Neural crest cell (in vitro differentiated cells): Measurements from ENCODE around the gene GPR155. TPM values are rescaled to one million over a fixed set of nuclear protein-coding genes. Genes with fewer than 3 reads are reported as not detected.

ENCODE experiments used
- DNase-seq: peaks from one replicate; pipeline ENCODE4 v3.0.0; 2021; ENCODE audit warnings: low read depth, mixed read lengths, low spot score
- H3K27ac Mint-ChIP-seq: one replicate; pipeline ENCODE4 v1.8.0; 2021; ENCODE audit warnings: mild to moderate bottlenecking, mixed read lengths; ENCODE audit not compliant: unreplicated experiment
- H3K27me3 Mint-ChIP-seq: 2 replicates; pipeline ENCODE4 v1.8.0; 2021; ENCODE audit warnings: low read depth, mild to moderate bottlenecking, mixed read lengths
- H3K36me3 Mint-ChIP-seq: 2 replicates; pipeline ENCODE4 v1.8.0; 2021; ENCODE audit warnings: low read depth, mild to moderate bottlenecking, mixed read lengths
- H3K4me1 Mint-ChIP-seq: 2 replicates; pipeline ENCODE4 v1.8.0; 2021; ENCODE audit warnings: mixed read lengths
- H3K4me3 Mint-ChIP-seq: one replicate; pipeline ENCODE4 v1.8.0; 2021; ENCODE audit warnings: mild to moderate bottlenecking, mixed read lengths
- H3K9me3 Mint-ChIP-seq: 2 replicates; pipeline ENCODE4 v1.8.0; 2021; ENCODE audit warnings: mixed read lengths
- total RNA-seq: library from RNA; stranded (reverse); gene quantifications from 2 replicates; pipeline ENCODE4 v1.2.1, GENCODE V29; 2021
- TF ChIP-seq, protein P1 (sequence below): fragments of 200-600 bp; sonication (generic); conservative IDR thresholded peaks from 2 replicates; pipeline ENCODE4 v1.5.0; 2021; ENCODE audit warnings: antibody characterized with exemption, mild to moderate bottlenecking

GPR155 gene
- total RNA-seq, 1 donor from 2014 or later = 1.7 TPM

DNA sequence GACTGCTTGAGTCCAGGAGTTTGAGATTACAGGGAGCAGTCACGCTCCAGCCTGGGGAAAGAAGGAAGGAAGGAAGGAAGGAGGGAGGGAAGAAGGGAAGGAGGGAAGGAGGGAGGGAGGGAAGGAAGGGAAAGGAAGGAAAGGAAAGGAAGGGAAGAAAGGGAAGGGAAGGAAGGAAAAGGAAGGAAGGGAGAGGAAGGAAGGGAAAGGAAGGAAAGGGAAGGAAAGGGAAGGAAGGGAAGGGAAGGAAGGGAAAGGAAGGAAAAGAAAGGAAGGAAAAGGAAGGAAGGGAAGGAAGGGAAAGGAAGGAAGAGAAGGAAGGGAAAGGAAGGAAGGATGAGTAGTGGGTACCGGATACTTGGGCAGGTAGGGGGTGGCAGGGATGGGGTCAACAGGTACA is 32.3 kb downstream of the GPR155 start:
- peaks cover 7% of the 10 kb centered on the region for H3K4me1 Mint-ChIP-seq
- no peaks in the 10 kb centered on the region for H3K27me3 Mint-ChIP-seq
- DNase-seq = no peak
- H3K9me3 Mint-ChIP-seq = no peaks in the 10 kb centered on the region
- H3K4me3 Mint-ChIP-seq = no peak overlapping the region
- TF ChIP-seq, protein P1, sequence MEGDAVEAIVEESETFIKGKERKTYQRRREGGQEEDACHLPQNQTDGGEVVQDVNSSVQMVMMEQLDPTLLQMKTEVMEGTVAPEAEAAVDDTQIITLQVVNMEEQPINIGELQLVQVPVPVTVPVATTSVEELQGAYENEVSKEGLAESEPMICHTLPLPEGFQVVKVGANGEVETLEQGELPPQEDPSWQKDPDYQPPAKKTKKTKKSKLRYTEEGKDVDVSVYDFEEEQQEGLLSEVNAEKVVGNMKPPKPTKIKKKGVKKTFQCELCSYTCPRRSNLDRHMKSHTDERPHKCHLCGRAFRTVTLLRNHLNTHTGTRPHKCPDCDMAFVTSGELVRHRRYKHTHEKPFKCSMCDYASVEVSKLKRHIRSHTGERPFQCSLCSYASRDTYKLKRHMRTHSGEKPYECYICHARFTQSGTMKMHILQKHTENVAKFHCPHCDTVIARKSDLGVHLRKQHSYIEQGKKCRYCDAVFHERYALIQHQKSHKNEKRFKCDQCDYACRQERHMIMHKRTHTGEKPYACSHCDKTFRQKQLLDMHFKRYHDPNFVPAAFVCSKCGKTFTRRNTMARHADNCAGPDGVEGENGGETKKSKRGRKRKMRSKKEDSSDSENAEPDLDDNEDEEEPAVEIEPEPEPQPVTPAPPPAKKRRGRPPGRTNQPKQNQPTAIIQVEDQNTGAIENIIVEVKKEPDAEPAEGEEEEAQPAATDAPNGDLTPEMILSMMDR = no peak
- no peaks in the 10 kb centered on the region for H3K36me3 Mint-ChIP-seq
- no peak overlapping the region for H3K27ac Mint-ChIP-seq

DNA sequence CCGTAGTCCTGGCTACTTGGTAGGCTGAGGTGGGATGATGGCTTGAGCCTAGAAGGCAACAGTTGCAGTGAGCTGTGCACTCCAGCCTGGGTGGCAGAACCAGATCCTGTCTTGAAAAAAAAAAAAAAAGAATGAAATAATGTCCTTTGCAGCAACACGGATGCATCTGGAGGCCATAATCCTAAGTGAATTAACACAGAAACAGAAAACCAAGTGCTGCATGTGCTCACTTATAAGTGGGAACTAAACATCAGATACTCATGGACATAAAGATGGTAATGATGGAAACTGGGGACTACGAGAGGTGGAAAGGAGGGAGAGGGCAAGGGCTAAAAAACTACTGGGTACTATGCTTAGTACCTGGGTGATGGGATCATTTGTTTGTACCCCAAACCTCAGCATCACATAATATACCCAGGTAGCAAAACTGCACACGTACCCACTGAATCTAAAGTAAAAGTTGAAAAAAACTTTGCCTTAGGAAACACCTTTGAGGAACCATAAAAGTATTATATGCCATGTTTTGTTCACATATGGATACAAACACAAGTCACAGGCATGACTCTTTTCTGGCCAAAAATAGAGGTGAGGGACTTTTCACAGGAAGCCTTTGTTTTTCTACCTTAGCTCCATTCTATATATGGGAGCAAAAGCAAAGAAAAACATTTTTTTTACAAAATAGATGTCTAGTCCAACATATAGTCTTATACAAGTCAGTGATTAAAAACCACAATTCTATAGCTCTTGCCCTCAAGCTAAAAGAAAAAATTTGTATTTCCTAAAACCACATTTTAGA is 36.6 kb downstream of the GPR155 start:
- Mint-ChIP-seq H3K27me3 (no peaks in the 10 kb centered on the region), H3K9me3 (no peaks in the 10 kb centered on the region), H3K27ac (no peak overlapping the region), H3K4me1 (peaks cover 4% of the 10 kb centered on the region), H3K4me3 (no peak overlapping the region), H3K36me3 (no peaks in the 10 kb centered on the region)
- TF ChIP-seq, protein P1 = no peak
- DNase-seq = no peak

DNA sequence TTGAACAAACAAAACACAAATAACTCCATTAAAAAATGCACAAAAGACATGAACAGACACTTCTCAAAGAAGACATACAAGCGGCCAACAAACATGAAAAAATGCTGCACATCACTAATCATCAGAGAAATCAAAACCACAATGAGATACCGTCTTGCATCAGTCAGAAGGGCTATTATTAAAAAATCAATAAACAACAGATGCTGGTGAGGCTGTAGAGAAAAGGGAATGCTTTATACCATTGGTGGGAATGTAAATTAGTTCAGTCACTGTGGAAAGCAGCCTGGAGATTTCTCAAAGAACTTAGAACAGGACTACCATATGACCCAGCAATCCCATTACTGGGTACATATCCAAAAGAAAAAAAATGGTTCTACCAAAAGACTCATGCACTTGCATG is 37.8 kb downstream of the GPR155 start:
- Mint-ChIP-seq H3K9me3 (no peaks in the 10 kb centered on the region), H3K4me1 (no peaks in the 10 kb centered on the region), H3K4me3 (no peak overlapping the region), H3K36me3 (no peaks in the 10 kb centered on the region), H3K27ac (no peak overlapping the region), H3K27me3 (no peaks in the 10 kb centered on the region)
- TF ChIP-seq, protein P1 = no peak
- DNase-seq = no peak

DNA sequence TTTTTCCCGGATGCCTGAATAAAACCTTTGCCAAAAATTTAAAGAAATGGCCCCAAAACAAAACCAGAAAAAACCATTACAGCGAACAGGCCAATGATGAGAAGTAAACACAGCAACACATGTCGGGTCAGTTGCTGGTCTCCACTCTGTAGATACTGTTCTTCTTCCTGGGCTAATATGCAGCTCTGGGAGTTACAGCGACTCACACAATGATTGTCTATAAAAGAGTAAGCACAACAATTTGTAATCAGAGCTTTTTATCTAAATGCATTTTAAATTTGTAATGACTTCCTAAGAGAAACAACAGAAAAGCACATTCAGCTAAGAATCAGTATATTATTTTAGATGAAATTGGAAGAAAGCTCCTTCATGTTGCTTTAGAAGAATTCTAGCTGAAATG is 40.3 kb downstream of the GPR155 start:
- DNase-seq = no peak
- H3K9me3 Mint-ChIP-seq = no peaks in the 10 kb centered on the region
- H3K27me3 Mint-ChIP-seq = no peaks in the 10 kb centered on the region
- no peaks in the 10 kb centered on the region for H3K36me3 Mint-ChIP-seq
- H3K4me3 Mint-ChIP-seq = no peak overlapping the region
- TF ChIP-seq, protein P1 = no peak
- no peak overlapping the region for H3K27ac Mint-ChIP-seq
- H3K4me1 Mint-ChIP-seq = no peaks in the 10 kb centered on the region

DNA sequence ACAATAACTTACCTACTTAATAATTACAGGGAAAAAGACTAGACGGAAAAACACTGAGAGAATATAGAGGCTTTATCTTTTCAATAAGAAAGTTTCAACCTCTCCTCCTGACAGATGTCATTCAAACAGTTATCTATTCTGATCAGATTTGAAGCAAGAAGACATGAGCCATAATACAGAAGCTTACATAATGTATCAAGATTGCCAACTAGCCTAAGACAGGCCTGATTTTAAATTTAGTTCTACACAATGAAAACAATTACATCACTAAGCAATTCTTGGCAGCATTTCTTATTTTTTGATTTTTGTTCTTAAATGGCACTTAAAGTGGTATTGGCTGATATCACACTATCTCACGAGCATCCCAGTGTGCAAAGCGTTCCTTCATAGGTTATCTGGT is 41.6 kb downstream of the GPR155 start:
- no peak for DNase-seq
- TF ChIP-seq, protein P1 = no peak
- H3K27ac Mint-ChIP-seq = no peak overlapping the region
- no peak overlapping the region for H3K4me3 Mint-ChIP-seq
- H3K9me3 Mint-ChIP-seq = no peaks in the 10 kb centered on the region
- H3K4me1 Mint-ChIP-seq = no peaks in the 10 kb centered on the region
- H3K36me3 Mint-ChIP-seq = no peaks in the 10 kb centered on the region
- H3K27me3 Mint-ChIP-seq = no peaks in the 10 kb centered on the region
